HepG2 (cell line): Measurements from ENCODE around the gene IFIT1B. TPM values are rescaled to one million over a fixed set of nuclear protein-coding genes. Genes with fewer than 3 reads are reported as not detected.

Source experiments
- CBX1 ChIP-seq: IDR thresholded peaks from one replicate; pipeline ENCODE4 v1.6.1; 2016; ENCODE audit warnings: antibody characterized with exemption, low read depth
- CHD4 ChIP-seq: fragments of 200-600 bp; sonication (generic); IDR thresholded peaks from 2 replicates; pipeline ENCODE4 v1.7.0; 2017; ENCODE audit warnings: mild to moderate bottlenecking, low read length, borderline replicate concordance
- ELF4 ChIP-seq: sonication (generic); formaldehyde crosslinking; IDR thresholded peaks from 2 replicates; pipeline ENCODE4 v1.5.0; 2020; ENCODE audit warnings: missing genetic modification reagents, mild to moderate bottlenecking, moderate library complexity, borderline replicate concordance
- FOXA3 ChIP-seq: IDR thresholded peaks from 2 replicates; pipeline ENCODE4 v1.6.1; 2016; ENCODE audit warnings: missing genetic modification reagents, missing compliant biosample characterization
- HOMEZ ChIP-seq: IDR thresholded peaks from 2 replicates; pipeline ENCODE4 v1.6.1; 2016; ENCODE audit warnings: low read depth
- HOXA3 ChIP-seq: sonication (generic); formaldehyde crosslinking; IDR thresholded peaks from 2 replicates; pipeline ENCODE4 v1.5.0; 2020; ENCODE audit warnings: missing genetic modification reagents
- KDM4B ChIP-seq: sonication (generic); formaldehyde crosslinking; IDR thresholded peaks from 2 replicates; pipeline ENCODE4 v1.4.0; 2020; ENCODE audit warnings: missing genetic modification reagents
- MYPOP ChIP-seq: sonication (generic); formaldehyde crosslinking; IDR thresholded peaks from 2 replicates; pipeline ENCODE4 v1.8.1; 2023; ENCODE audit warnings: mild to moderate bottlenecking, moderate library complexity, missing genetic modification reagents
- PHF8 ChIP-seq: sonication (generic); formaldehyde crosslinking; IDR thresholded peaks from 2 replicates; pipeline ENCODE4 v1.5.0; 2020; ENCODE audit warnings: missing genetic modification reagents
- SMARCE1 ChIP-seq: fragments of 450-650 bp; IDR thresholded peaks from 2 replicates; pipeline ENCODE4 v1.6.1; 2017; ENCODE audit warnings: borderline replicate concordance
- SMC3 ChIP-seq: IDR thresholded peaks from 2 replicates; pipeline ENCODE4 v1.6.1; 2011; ENCODE audit warnings: low read length, improper control_type of control experiment
- SNRNP70 ChIP-seq: fragments of 200-400 bp; formaldehyde crosslinking; IDR thresholded peaks from 2 replicates; pipeline ENCODE4 v1.6.1; 2017; ENCODE audit warnings: mild to moderate bottlenecking, low read depth, low read length, moderate library complexity
- SP5 ChIP-seq: IDR thresholded peaks from 2 replicates; pipeline ENCODE4 v1.6.1; 2016; ENCODE audit warnings: low read depth, borderline replicate concordance
- TCF12 ChIP-seq, 2 experiments: fragments of 450-650 bp in 1 of 2; sonication (generic) in 1 of 2; formaldehyde crosslinking in 1 of 2; IDR thresholded peaks; 2 replicates each; pipeline versions ENCODE4 v1.6.1 to v1.8.0; 2017 to 2022; ENCODE audit warnings: antibody characterized with exemption in 1 of 2, mild to moderate bottlenecking in 1 of 2, missing genetic modification reagents in 1 of 2, moderate library complexity in 1 of 2
- TEAD2 ChIP-seq: sonication (generic); formaldehyde crosslinking; IDR thresholded peaks from 2 replicates; pipeline ENCODE4 v1.9.0; 2021; ENCODE audit warnings: missing genetic modification reagents
- TGIF2 ChIP-seq: IDR thresholded peaks from 2 replicates; pipeline ENCODE4 v1.6.1; 2016; ENCODE audit warnings: control low read depth, missing compliant biosample characterization
- THYN1 ChIP-seq: sonication (generic); formaldehyde crosslinking; IDR thresholded peaks from 2 replicates; pipeline ENCODE4 v1.8.1; 2023; ENCODE audit warnings: low read depth, mild to moderate bottlenecking, moderate library complexity, missing genetic modification reagents, borderline replicate concordance
- ZNF550 ChIP-seq: sonication (generic); formaldehyde crosslinking; IDR thresholded peaks from 2 replicates; pipeline ENCODE4 v1.4.0; 2020; ENCODE audit warnings: mild to moderate bottlenecking, missing genetic modification reagents, borderline replicate concordance
- ZNF703 ChIP-seq: sonication (generic); formaldehyde crosslinking; IDR thresholded peaks from 2 replicates; pipeline ENCODE4 v1.5.1; 2020; ENCODE audit warnings: missing genetic modification reagents, mild to moderate bottlenecking, moderate library complexity, borderline replicate concordance
- ZNF792 ChIP-seq: IDR thresholded peaks from 2 replicates; pipeline ENCODE4 v1.6.1; 2016
- polyA plus RNA-seq, 8 experiments: library from polyadenylated mRNA; depleted of rRNA in 3 of 8; stranded (reverse) in 7 of 8; unstranded in 1 of 8; fragments of >200 nt; fragmentation: Illumina TruSeq in 4 of 8; extraction: Trizol in 4 of 8; gene quantifications; 2 replicates each; pipeline versions ENCODE4 v1.2.1 to v1.2.3, GENCODE V29; 2011 to 2016; ENCODE audit warnings: low read depth in 4 of 8, missing spikeins in 1 of 8, mixed read lengths in 1 of 8; ENCODE audit not compliant: insufficient read depth in 1 of 8
- total RNA-seq, 5 experiments: library from RNA; depleted of rRNA; stranded (reverse); fragments of >200 nt; fragmentation: Illumina TruSeq; extraction: Trizol; gene quantifications; 2 replicates each; pipeline ENCODE4 v1.2.3, GENCODE V29; 2016; ENCODE audit warnings: low read depth in 1 of 5
- TF ChIP-seq, protein P1 (sequence below): sonication (generic); formaldehyde crosslinking; IDR thresholded peaks from 2 replicates; pipeline ENCODE4 v1.8.0; 2022; ENCODE audit warnings: mild to moderate bottlenecking, missing genetic modification reagents; ENCODE audit not compliant: insufficient replicate concordance
- TF ChIP-seq, protein P2 (sequence below): sonication (generic); formaldehyde crosslinking; IDR thresholded peaks from 2 replicates; pipeline ENCODE4 v1.4.0; 2020; ENCODE audit warnings: missing genetic modification reagents
- TF ChIP-seq, protein P3 (sequence below): sonication (generic); formaldehyde crosslinking; IDR thresholded peaks from 2 replicates; pipeline ENCODE4 v1.5.0; 2020; ENCODE audit warnings: mild to moderate bottlenecking, missing genetic modification reagents

IFIT1B gene
- total and polyA plus RNA-seq, 2 of the 13 experiments (the other 11 are each of a cell fraction or from before 2014, with no cell fraction given) = not detected

GRCh38 chr10:89373916-89374711 lies 3.7 kb upstream of the IFIT1B start (continued):
- TF ChIP-seq MYPOP (CRISPR knock-in tag) (no peak), CBX1 (no peak), CHD4 (no peak), ELF4 (CRISPR knock-in tag) (no peak), TCF12 (IDR thresholded peaks at IDR 0.05) (no peak), TCF12 (CRISPR knock-in tag; IDR thresholded peaks at IDR 0.05) (no peak), PHF8 (peak; percentile 26; the same call in 1 of the 2 replicates), SMC3 (no peak), TGIF2 (peak; percentile 70; the same call in 1 of the 2 replicates), THYN1 (CRISPR knock-in tag) (no peak), SMARCE1 (no peak), KDM4B (peak; percentile 77; the same call in 1 of the 2 replicates), FOXA3 (CRISPR knock-in tag) (peak; percentile 92), ZNF792 (peak; percentile 72; the same call in 1 of the 2 replicates), SP5 (CRISPR knock-in tag) (no peak), TEAD2 (CRISPR knock-in tag) (no peak), HOXA3 (no peak), ZNF550 (CRISPR knock-in tag) (no peak), SNRNP70 (no peak), ZNF703 (CRISPR knock-in tag) (no peak), HOMEZ (CRISPR knock-in tag) (0 out of 2 replicates have a peak, but pooled peaks have one; percentile 39)
- TF ChIP-seq, protein P1, sequence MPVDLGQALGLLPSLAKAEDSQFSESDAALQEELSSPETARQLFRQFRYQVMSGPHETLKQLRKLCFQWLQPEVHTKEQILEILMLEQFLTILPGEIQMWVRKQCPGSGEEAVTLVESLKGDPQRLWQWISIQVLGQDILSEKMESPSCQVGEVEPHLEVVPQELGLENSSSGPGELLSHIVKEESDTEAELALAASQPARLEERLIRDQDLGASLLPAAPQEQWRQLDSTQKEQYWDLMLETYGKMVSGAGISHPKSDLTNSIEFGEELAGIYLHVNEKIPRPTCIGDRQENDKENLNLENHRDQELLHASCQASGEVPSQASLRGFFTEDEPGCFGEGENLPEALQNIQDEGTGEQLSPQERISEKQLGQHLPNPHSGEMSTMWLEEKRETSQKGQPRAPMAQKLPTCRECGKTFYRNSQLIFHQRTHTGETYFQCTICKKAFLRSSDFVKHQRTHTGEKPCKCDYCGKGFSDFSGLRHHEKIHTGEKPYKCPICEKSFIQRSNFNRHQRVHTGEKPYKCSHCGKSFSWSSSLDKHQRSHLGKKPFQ (CRISPR knock-in tag) = no peak
- TF ChIP-seq, protein P2, sequence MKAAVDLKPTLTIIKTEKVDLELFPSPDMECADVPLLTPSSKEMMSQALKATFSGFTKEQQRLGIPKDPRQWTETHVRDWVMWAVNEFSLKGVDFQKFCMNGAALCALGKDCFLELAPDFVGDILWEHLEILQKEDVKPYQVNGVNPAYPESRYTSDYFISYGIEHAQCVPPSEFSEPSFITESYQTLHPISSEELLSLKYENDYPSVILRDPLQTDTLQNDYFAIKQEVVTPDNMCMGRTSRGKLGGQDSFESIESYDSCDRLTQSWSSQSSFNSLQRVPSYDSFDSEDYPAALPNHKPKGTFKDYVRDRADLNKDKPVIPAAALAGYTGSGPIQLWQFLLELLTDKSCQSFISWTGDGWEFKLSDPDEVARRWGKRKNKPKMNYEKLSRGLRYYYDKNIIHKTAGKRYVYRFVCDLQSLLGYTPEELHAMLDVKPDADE (CRISPR knock-in tag) = no peak
- TF ChIP-seq, protein P3, sequence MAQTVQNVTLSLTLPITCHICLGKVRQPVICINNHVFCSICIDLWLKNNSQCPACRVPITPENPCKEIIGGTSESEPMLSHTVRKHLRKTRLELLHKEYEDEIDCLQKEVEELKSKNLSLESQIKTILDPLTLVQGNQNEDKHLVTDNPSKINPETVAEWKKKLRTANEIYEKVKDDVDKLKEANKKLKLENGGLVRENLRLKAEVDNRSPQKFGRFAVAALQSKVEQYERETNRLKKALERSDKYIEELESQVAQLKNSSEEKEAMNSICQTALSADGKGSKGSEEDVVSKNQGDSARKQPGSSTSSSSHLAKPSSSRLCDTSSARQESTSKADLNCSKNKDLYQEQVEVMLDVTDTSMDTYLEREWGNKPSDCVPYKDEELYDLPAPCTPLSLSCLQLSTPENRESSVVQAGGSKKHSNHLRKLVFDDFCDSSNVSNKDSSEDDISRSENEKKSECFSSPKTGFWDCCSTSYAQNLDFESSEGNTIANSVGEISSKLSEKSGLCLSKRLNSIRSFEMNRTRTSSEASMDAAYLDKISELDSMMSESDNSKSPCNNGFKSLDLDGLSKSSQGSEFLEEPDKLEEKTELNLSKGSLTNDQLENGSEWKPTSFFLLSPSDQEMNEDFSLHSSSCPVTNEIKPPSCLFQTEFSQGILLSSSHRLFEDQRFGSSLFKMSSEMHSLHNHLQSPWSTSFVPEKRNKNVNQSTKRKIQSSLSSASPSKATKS (CRISPR knock-in tag) = no peak
